ENCODE measurements around the gene GPN1. TPM values are rescaled to one million over a fixed set of nuclear protein-coding genes. Genes with fewer than 3 reads are reported as not detected.

GPN1 gene
- total RNA-seq, 1 experiment from 2014 or later: 45.1 TPM

GRCh38 chr2:27583390-27583915, 45.4 kb upstream of the GPN1 start:
- H4K20me1 ChIP-seq (ENCODE audit: insufficient read depth): peaks cover 10% of the 10 kb centered on the region; the same call in 1 of the 2 replicates
- H2AFZ ChIP-seq: peak overlapping the region; percentile 92
- H3F3A ChIP-seq (ENCODE audit: insufficient read depth, low read depth): peaks cover 14% of the 10 kb centered on the region
- peak overlapping the region; percentile 91 for H3K4me2 ChIP-seq
- ChIA-PET POLR2A (ENCODE audit: unreplicated experiment) (interaction anchor here (0.5 kb wide), 1 partner anchor 56 kb away, joined by 3 read pairs; no protein-coding TSS in a partner anchor), CTCF (no interaction called here)
- peak overlapping the region; percentile 93 for H3K4me3 ChIP-seq
- H3K27ac ChIP-seq: peak overlapping the region; percentile 58
- H3K36me3 ChIP-seq (ENCODE audit: low read depth): 0 out of 2 replicates have a peak, but pooled peaks cover 9% of the 10 kb centered on the region
- intact Hi-C loops (cut with micrococcal nuclease; ENCODE audit: unreplicated experiment): loop anchor here (5.0 kb wide), 1 partner anchor 91 kb away; no protein-coding TSS in a partner anchor
- peaks cover 20% of the 10 kb centered on the region for H3K4me1 ChIP-seq (replicated peaks; ENCODE audit: insufficient read depth)
- H3K9me3 ChIP-seq (ENCODE audit: insufficient read depth, low read depth): peaks cover 17% of the 10 kb centered on the region; the same call in 1 of the 2 replicates
- TF ChIP-seq EZH2 (IDR thresholded peaks at IDR 0.05; ENCODE audit: low read depth) (no peak), CTCF (conservative IDR thresholded peaks at IDR 0.05) (no peak)
- no peaks in the 10 kb centered on the region for H3K27me3 ChIP-seq (ENCODE audit: insufficient read depth, low read depth)
- DNase-seq: no peak
- H3K9me2 ChIP-seq (ENCODE audit: insufficient read depth): no peaks in the 10 kb centered on the region
- H3K79me2 ChIP-seq (ENCODE audit: low read depth): peaks cover 54% of the 10 kb centered on the region
- TSS peak; percentile 77 for BruUV-seq (replicated peaks)

- intact Hi-C loops (cut with micrococcal nuclease; ENCODE audit: unreplicated experiment): loop anchor here (5.0 kb wide), 1 partner anchor 92 kb away; no protein-coding TSS in a partner anchor
- peak overlapping the region; percentile 93 for H3K4me3 ChIP-seq
- no peaks in the 10 kb centered on the region for H3K9me2 ChIP-seq (ENCODE audit: insufficient read depth)
- H3K79me2 ChIP-seq (ENCODE audit: low read depth): peaks cover 65% of the 10 kb centered on the region
- no peak overlapping the region for H2AFZ ChIP-seq
- H3K27me3 ChIP-seq (ENCODE audit: insufficient read depth, low read depth): no peaks in the 10 kb centered on the region
- H3K9me3 ChIP-seq (ENCODE audit: insufficient read depth, low read depth): peaks cover 11% of the 10 kb centered on the region; the same call in 1 of the 2 replicates
- H4K20me1 ChIP-seq (ENCODE audit: insufficient read depth): peaks cover 10% of the 10 kb centered on the region; the same call in 1 of the 2 replicates
- DNase-seq: no peak
- no TSS peak for BruUV-seq (replicated peaks)
- H3K27ac ChIP-seq: no peak overlapping the region
- TF ChIP-seq CTCF (conservative IDR thresholded peaks at IDR 0.05) (no peak), EZH2 (IDR thresholded peaks at IDR 0.05; ENCODE audit: low read depth) (no peak)
- H3F3A ChIP-seq (ENCODE audit: insufficient read depth, low read depth): peaks cover 14% of the 10 kb centered on the region
- H3K4me2 ChIP-seq: peak overlapping the region; percentile 91
- POLR2A ChIA-PET (ENCODE audit: unreplicated experiment): no interaction called here
- H3K4me1 ChIP-seq (replicated peaks; ENCODE audit: insufficient read depth): peaks cover 20% of the 10 kb centered on the region
- H3K36me3 ChIP-seq (ENCODE audit: low read depth): 0 out of 2 replicates have a peak, but pooled peaks cover 10% of the 10 kb centered on the region
- CTCF ChIA-PET: interaction anchor here (0.5 kb wide), 1 partner anchor 57 kb away, joined by 6 read pairs; no protein-coding TSS in a partner anchor
These were observed 44.3 kb upstream of the GPN1 start for GRCh38 chr2:27584597-27584996.

GRCh38 chr2:27587025-27587424, 41.8 kb upstream of the GPN1 start:
- Histone ChIP-seq H3K27me3 (ENCODE audit: insufficient read depth, low read depth) (no peaks in the 10 kb centered on the region), H3K4me3 (no peak overlapping the region), H3K36me3 (ENCODE audit: low read depth) (0 out of 2 replicates have a peak, but pooled peaks cover 15% of the 10 kb centered on the region), H3K9me2 (ENCODE audit: insufficient read depth) (no peaks in the 10 kb centered on the region), H3F3A (ENCODE audit: insufficient read depth, low read depth) (peaks cover 13% of the 10 kb centered on the region), H2AFZ (no peak overlapping the region), H3K27ac (no peak overlapping the region), H3K9me3 (ENCODE audit: insufficient read depth, low read depth) (peaks cover 21% of the 10 kb centered on the region; the same call in 1 of the 2 replicates), H3K79me2 (ENCODE audit: low read depth) (peaks cover 88% of the 10 kb centered on the region), H3K4me1 (replicated peaks; ENCODE audit: insufficient read depth) (peaks cover 20% of the 10 kb centered on the region), H4K20me1 (ENCODE audit: insufficient read depth) (peaks cover 15% of the 10 kb centered on the region; the same call in 1 of the 2 replicates), H3K4me2 (no peak overlapping the region)
- POLR2A ChIA-PET (ENCODE audit: unreplicated experiment): no interaction called here
- DNase-seq: no peak
- no TSS peak for BruUV-seq (replicated peaks)
- intact Hi-C loops (cut with micrococcal nuclease; ENCODE audit: unreplicated experiment): no loop called here
- TF ChIP-seq CTCF (conservative IDR thresholded peaks at IDR 0.05) (no peak), EZH2 (IDR thresholded peaks at IDR 0.05; ENCODE audit: low read depth) (no peak)
- CTCF ChIA-PET: no interaction called here
